ENCODE data around the gene HOMER2.

- TF ChIP-seq CTCF (conservative IDR thresholded peaks at IDR 0.05; ENCODE audit: low read depth in 2 of 2), result no peak
- no peak for TF ChIP-seq REST (IDR thresholded peaks at IDR 0.05; ENCODE audit: unreplicated experiment)
Measured at GRCh38 chr15:82964890-82965289, 12.4 kb upstream of the HOMER2 start.

Data from GM23338 (cell line).